ENCODE results near the gene ZNF177.

DNA sequence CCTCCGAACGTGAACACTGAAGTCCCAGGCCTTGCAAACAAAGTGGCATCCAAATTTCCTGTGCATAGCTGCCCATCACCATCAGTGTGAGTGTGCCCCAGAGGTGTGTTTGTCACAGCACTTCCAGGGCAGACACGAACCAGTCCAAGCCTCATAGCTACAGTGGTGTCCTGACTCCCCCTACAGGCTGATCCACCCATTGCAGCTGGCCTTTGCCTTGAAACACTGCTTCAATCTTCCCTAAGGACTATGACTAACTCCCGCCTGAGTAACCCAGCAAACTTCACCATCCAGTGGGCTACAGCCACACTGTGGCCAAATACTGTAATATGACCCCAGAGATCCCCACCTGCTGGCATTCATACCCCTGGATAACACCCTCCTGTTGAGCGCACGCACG lies 68.7 kb downstream of the ZNF177 start:
- TF ChIP-seq, protein P1, sequence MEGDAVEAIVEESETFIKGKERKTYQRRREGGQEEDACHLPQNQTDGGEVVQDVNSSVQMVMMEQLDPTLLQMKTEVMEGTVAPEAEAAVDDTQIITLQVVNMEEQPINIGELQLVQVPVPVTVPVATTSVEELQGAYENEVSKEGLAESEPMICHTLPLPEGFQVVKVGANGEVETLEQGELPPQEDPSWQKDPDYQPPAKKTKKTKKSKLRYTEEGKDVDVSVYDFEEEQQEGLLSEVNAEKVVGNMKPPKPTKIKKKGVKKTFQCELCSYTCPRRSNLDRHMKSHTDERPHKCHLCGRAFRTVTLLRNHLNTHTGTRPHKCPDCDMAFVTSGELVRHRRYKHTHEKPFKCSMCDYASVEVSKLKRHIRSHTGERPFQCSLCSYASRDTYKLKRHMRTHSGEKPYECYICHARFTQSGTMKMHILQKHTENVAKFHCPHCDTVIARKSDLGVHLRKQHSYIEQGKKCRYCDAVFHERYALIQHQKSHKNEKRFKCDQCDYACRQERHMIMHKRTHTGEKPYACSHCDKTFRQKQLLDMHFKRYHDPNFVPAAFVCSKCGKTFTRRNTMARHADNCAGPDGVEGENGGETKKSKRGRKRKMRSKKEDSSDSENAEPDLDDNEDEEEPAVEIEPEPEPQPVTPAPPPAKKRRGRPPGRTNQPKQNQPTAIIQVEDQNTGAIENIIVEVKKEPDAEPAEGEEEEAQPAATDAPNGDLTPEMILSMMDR (IDR thresholded peaks at IDR 0.05; ENCODE audit: insufficient read depth, low read length) = no peak
- TF ChIP-seq GABPA (IDR thresholded peaks at IDR 0.05; ENCODE audit: low read depth) = no peak
